Measurements from ENCODE around the gene HIGD1A. TPM values are rescaled to one million over a fixed set of nuclear protein-coding genes. Genes with fewer than 3 reads are reported as not detected.

Gene HIGD1A
- total RNA-seq, 1 donor from 2014 or later = 266 TPM

- intact Hi-C loops (cut with DNase I) = no loop called here
- DNase-seq (ENCODE audit: low spot score) = no peak
These were observed 39.6 kb downstream of the HIGD1A start for GRCh38 chr3:42764561-42765295.

DNA sequence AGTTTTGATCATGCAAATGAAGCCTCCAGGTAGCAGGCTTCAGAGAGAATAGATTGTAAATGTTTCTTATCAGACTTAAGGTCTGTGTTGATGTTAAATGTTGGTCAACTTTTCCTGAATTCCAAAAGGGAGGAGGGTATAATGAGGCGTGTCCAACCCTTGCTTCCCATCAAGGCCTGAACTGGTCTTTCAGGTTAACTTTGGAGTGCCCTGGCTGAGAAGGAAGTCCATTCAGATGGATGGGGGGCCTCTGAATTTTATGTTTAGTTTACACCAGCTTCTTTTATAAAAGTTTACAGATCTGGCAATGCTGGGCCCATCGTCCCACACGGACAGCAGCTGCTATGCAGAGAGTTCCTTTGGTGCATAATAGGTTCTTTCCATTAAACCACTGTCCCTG is 40.2 kb downstream of the HIGD1A start:
- DNase-seq (ENCODE audit: low spot score) = no peak
- intact Hi-C loops (cut with DNase I) = no loop called here

GRCh38 chr3:42763021-42763420 is 41.3 kb downstream of the HIGD1A start:
- intact Hi-C loops (cut with DNase I) = no loop called here

GRCh38 chr3:42762046-42762724 is 42.1 kb downstream of the HIGD1A start:
- no peak for DNase-seq (ENCODE audit: low spot score)
- intact Hi-C loops (cut with DNase I) = no loop called here

More at GRCh38 chr3:42763021-42763420, 41.3 kb downstream of the HIGD1A start:
- no peak for DNase-seq (ENCODE audit: low spot score)

GRCh38 chr3:42758126-42758525 is 46.2 kb downstream of the HIGD1A start:
- intact Hi-C loops (cut with DNase I) = loop anchor here (10.0 kb wide), 1 partner anchor 503 kb away; no protein-coding TSS in a partner anchor

GRCh38 chr3:42756681-42757213 is 47.5 kb downstream of the HIGD1A start:
- intact Hi-C loops (cut with DNase I) = loop anchor here (10.0 kb wide), 1 partner anchor 502 kb away; no protein-coding TSS in a partner anchor
- DNase-seq (ENCODE audit: low spot score) = no peak

More at GRCh38 chr3:42758126-42758525, 46.2 kb downstream of the HIGD1A start:
- DNase-seq (ENCODE audit: low spot score) = no peak

GRCh38 chr3:42755681-42756578 is 48.4 kb downstream of the HIGD1A start:
- intact Hi-C loops (cut with DNase I) = loop anchor here (10.0 kb wide), 1 partner anchor 501 kb away; no protein-coding TSS in a partner anchor
- DNase-seq (ENCODE audit: low spot score) = no peak

- intact Hi-C loops (cut with DNase I) = loop anchor here (10.0 kb wide), 1 partner anchor 499 kb away; no protein-coding TSS in a partner anchor
- DNase-seq (ENCODE audit: low spot score) = peak; percentile 22
These were observed 50.5 kb downstream of the HIGD1A start for GRCh38 chr3:42753757-42754156.

DNA sequence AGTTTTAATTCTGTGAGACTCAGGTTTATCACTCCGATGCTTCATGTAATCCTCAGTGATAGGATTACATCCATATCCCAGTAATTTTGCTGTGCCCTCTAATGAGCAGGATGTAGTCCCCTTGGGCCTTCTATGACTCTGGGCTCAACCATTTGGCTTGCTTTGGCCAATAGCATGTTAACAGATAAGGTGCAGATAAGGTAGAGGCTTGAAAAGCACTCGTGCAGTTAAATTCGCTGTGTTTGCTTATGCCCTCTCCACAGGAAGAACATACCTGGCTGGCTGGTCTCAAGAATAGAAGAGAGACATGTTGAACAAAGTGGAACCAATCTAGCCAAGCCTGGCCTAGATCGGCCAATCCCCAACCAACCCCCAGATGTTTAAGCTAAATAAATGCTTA is 51.3 kb downstream of the HIGD1A start:
- DNase-seq (ENCODE audit: low spot score) = no peak
- intact Hi-C loops (cut with DNase I) = loop anchor here (10.0 kb wide), 1 partner anchor 498 kb away; no protein-coding TSS in a partner anchor

GRCh38 chr3:42752441-42752840 is 51.8 kb downstream of the HIGD1A start:
- DNase-seq (ENCODE audit: low spot score) = peak; percentile 38
- intact Hi-C loops (cut with DNase I) = loop anchor here (10.0 kb wide), 1 partner anchor 498 kb away; no protein-coding TSS in a partner anchor

- DNase-seq (ENCODE audit: low spot score) = peak; percentile 74
- intact Hi-C loops (cut with DNase I) = loop anchor here (10.0 kb wide), 1 partner anchor 497 kb away; no protein-coding TSS in a partner anchor
These were observed 52.7 kb downstream of the HIGD1A start for GRCh38 chr3:42751609-42752008.

DNA sequence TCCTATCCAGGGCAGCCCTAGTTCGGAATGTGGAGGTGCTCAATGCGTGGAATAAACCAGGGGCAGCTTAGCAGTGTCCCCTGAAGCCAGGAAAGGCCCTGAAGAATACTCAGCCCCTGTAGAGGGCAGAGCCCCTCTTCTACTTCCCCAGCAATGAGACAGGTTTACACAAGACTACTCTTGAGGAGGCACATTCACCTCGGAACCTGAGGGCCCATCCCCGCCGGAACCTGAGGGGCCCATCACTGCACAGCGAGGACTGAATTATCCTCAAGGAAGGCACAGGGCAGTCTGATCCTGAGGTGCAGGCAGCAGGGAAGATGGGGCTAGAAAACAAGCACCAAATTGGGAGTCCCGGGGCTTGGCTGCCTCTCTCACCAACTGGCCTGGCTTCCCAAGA is 53.5 kb downstream of the HIGD1A start:
- peak; percentile 44 for DNase-seq (ENCODE audit: low spot score)
- intact Hi-C loops (cut with DNase I) = loop anchor here (10.0 kb wide), 1 partner anchor 496 kb away; no protein-coding TSS in a partner anchor

- DNase-seq (ENCODE audit: low spot score) = peak; percentile 75
- intact Hi-C loops (cut with DNase I) = loop anchor here (5.0 to 10.0 kb wide), 3 partner anchors 147 to 495 kb away; partner anchors contain the start of genes NKTR and SEC22C
These were observed 54.5 kb downstream of the HIGD1A start for GRCh38 chr3:42749753-42750231.

DNA sequence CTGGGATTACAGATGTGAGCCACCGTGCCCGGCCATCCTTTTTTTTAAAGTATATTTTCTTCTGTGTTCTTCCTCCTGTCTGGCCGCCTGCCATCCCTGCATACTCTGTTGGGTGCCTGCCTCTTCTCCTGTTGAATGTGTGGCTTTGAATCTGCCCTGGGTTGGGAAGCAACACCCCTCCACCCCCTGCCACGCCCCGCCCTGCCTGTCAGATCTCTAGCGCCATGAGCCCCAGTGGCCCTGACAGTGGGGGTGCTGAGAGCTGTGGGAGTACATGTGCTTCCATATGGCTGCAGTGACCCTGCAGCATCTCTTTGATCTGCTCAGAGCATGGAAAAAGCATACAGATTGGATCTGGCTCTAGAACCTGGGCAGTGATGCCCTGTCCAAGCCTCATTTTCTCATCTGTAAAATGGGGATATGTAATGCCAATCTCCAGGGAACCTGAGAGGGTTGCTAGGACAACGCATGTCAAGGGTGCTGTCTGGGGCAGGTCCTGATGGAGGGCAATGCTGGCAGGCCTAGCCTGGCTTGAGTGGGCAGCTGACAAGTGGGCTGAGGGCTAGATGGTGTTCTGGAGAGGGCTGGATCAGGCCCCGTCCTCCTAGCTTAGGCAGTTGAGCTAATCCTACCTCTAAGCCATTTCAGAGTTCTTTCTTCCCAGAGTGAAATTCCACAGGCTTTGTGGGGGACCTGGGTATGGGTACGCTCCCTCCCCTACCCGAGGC is 55.1 kb downstream of the HIGD1A start:
- intact Hi-C loops (cut with DNase I) = loop anchor here (5.0 kb wide), 2 partner anchors 147 to 167 kb away; partner anchors contain the start of genes NKTR and SEC22C
- DNase-seq (ENCODE audit: low spot score) = peak; percentile 49

GRCh38 chr3:42747581-42747980 is 56.7 kb downstream of the HIGD1A start:
- intact Hi-C loops (cut with DNase I) = loop anchor here (5.0 kb wide), 2 partner anchors 145 to 165 kb away; partner anchors contain the start of genes NKTR and SEC22C
- peak; percentile 17 for DNase-seq (ENCODE audit: low spot score)

DNA sequence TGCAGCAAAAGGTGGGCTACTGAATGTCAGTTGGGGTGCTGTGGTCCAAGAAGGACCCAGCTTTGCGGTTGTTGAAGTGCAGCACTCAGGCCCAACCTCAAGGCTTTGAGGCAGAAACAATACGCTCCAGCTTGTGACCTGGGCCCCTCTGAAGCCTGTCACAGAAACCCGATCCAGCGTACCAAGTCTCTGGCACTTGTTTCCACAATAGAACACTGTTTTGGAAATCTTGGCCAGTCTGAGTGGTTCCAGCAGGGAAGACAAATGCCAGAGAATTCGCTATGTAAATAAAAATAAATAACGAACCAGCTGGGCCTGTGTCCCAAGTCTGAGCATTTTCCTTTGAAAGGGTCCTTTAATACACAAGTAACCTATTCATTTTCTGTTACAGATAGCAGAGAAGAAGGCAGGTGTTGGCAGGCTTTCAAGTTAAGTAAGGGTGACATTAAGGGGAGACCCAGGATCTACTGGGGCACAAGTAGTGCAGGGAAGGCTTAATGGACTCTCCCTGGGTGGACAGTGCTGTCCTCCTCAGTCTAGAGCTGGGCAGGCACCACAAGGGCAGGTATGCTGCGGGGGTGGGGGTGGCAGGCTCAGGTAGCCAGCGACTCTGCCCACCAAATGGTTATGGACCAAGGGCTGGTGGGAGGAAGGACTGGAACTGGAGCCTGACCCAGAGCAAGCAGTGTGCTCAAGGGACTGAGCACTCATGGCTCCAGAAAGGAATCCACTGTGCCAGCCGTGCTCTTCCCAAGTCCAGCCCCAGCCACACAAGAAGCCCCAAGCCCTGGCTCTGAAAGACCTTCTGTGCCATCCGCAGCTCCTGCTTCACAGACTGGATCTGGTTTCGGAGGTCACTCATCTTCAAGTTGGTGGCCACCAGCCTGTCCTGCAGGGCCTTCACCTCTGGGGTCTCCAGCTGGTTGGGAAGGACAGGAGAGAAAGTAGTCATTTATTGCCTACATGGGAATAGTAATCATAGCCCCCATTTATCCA is 57.5 kb downstream of the HIGD1A start:
- DNase-seq (ENCODE audit: low spot score) = peak; percentile 63

More for the DNA sequence above, 57.5 kb downstream of the HIGD1A start:
- intact Hi-C loops (cut with DNase I) = loop anchor here (5.0 kb wide), 2 partner anchors 144 to 164 kb away; partner anchors contain the start of genes NKTR and SEC22C

Data from cardiac septum (tissue), 1 donor.